ENCODE data around the gene ABCA2.
A peak's percentile ranks its signal among the peaks of the same experiment; 100 is the strongest.

Gene ABCA2

GRCh38 chr9:136996361-136997292 lies 31.4 kb downstream of the ABCA2 start, which contains the start of gene CLIC3:
TSS of gene CLIC3 (minus strand) at chr9:136996568. CDS start at chr9:136996543, 25 bp downstream.
- DNase-seq (ENCODE audit: low spot score), result no peak
- TF ChIP-seq CTCF (IDR thresholded peaks at IDR 0.05), result no peak
- Histone ChIP-seq H3K4me3 (peak within 1 kb of the TSS; percentile 53), H3K27ac (peak within 1 kb of the TSS; percentile 19 to 60)

GRCh38 chr9:136995772-136996311 lies 32.2 kb downstream of the ABCA2 start:
- Histone ChIP-seq H3K4me3 (peak overlapping the region; percentile 53), H3K27ac (peak overlapping the region; percentile 19 to 60)
- no peak for DNase-seq (ENCODE audit: low spot score)
- TF ChIP-seq CTCF (IDR thresholded peaks at IDR 0.05), result no peak

GRCh38 chr9:136995362-136995761 lies 32.7 kb downstream of the ABCA2 start:
- TF ChIP-seq CTCF (IDR thresholded peaks at IDR 0.05), result no peak
- Histone ChIP-seq H3K4me3 (peak overlapping the region; percentile 53), H3K27ac (peak overlapping the region; percentile 19 to 60)
- DNase-seq (ENCODE audit: low spot score), result no peak

- peak overlapping the region in 1 of 2 donors; percentile 60 for H3K27ac ChIP-seq
- TF ChIP-seq CTCF (IDR thresholded peaks at IDR 0.05), result no peak
- H3K4me3 ChIP-seq, result peak overlapping the region; percentile 53
- no peak for DNase-seq (ENCODE audit: low spot score)
Observed at GRCh38 chr9:136994888-136995230, 33.2 kb downstream of the ABCA2 start.

- peak overlapping the region; percentile 53 for H3K4me3 ChIP-seq
- H3K27ac ChIP-seq, result no peak overlapping the region
- DNase-seq (ENCODE audit: low spot score), result no peak
- no peak for TF ChIP-seq CTCF (IDR thresholded peaks at IDR 0.05)
Observed at GRCh38 chr9:136994180-136994887, 33.7 kb downstream of the ABCA2 start.

GRCh38 chr9:136992819-136993369 lies 35.1 kb downstream of the ABCA2 start:
- Histone ChIP-seq H3K4me3 (peak overlapping the region; percentile 99), H3K27ac (peak overlapping the region in 1 of 2 donors; percentile 89)
- no peak for DNase-seq (ENCODE audit: low spot score)
- no peak for TF ChIP-seq CTCF (IDR thresholded peaks at IDR 0.05)
